ENCODE data around the gene ALDH1A3.

The ALDH1A3 gene

GRCh38 chr15:100926971-100927756 is 47.5 kb downstream of the ALDH1A3 start:
- DNase-seq, result no peak

GRCh38 chr15:100928632-100929280 is 49.1 kb downstream of the ALDH1A3 start:
- DNase-seq, result no peak

GRCh38 chr15:100929641-100930042 is 50.0 kb downstream of the ALDH1A3 start:
- DNase-seq, result peak; percentile 45 to 77

- peak in 1 of 2 experiments; percentile 50 for DNase-seq
Measured at GRCh38 chr15:100930306-100930848, 50.7 kb downstream of the ALDH1A3 start.

GRCh38 chr15:100931143-100931890 is 51.7 kb downstream of the ALDH1A3 start:
- no peak for DNase-seq

- no peak for DNase-seq
Measured at GRCh38 chr15:100932676-100933348, 53.2 kb downstream of the ALDH1A3 start.

GRCh38 chr15:100934166-100934565 is 54.5 kb downstream of the ALDH1A3 start:
- no peak for DNase-seq

- no peak for DNase-seq
Measured at GRCh38 chr15:100934726-100935125, 55.1 kb downstream of the ALDH1A3 start.

- DNase-seq, result no peak
Measured at GRCh38 chr15:100937171-100937570, 57.5 kb downstream of the ALDH1A3 start.

GRCh38 chr15:100939791-100940190 is 60.2 kb downstream of the ALDH1A3 start:
- no peak for DNase-seq

- DNase-seq, result no peak
Measured at GRCh38 chr15:100940767-100941379, 61.2 kb downstream of the ALDH1A3 start.

GRCh38 chr15:100941536-100941935 is 61.9 kb downstream of the ALDH1A3 start:
- DNase-seq, result no peak

- no peak for DNase-seq
Measured at GRCh38 chr15:100942656-100943425, 63.2 kb downstream of the ALDH1A3 start.

- DNase-seq, result no peak
Measured at GRCh38 chr15:100944244-100944895, 64.7 kb downstream of the ALDH1A3 start.

- peak in 1 of 2 experiments; percentile 65 for DNase-seq
Measured at GRCh38 chr15:100944986-100945385, 65.4 kb downstream of the ALDH1A3 start.

- no peak for DNase-seq
Measured at GRCh38 chr15:100947760-100948429, 68.3 kb downstream of the ALDH1A3 start.

GRCh38 chr15:100948430-100948762 is 68.8 kb downstream of the ALDH1A3 start:
- DNase-seq, result no peak

GRCh38 chr15:100949691-100950090 is 70.1 kb downstream of the ALDH1A3 start:
- no peak for DNase-seq

GRCh38 chr15:100951965-100952364 is 72.3 kb downstream of the ALDH1A3 start:
- no peak for DNase-seq

GRCh38 chr15:100952566-100952965 is 72.9 kb downstream of the ALDH1A3 start:
- no peak for DNase-seq

Measured in NCI-H524 (cell line).